ENCODE measurements around the gene C11orf97.
"Not testable (repeated sequence)": the region's sequence is repeated elsewhere in the genome, so short reads cannot be mapped to it uniquely, and the experiment has no call there.

Gene C11orf97

DNA sequence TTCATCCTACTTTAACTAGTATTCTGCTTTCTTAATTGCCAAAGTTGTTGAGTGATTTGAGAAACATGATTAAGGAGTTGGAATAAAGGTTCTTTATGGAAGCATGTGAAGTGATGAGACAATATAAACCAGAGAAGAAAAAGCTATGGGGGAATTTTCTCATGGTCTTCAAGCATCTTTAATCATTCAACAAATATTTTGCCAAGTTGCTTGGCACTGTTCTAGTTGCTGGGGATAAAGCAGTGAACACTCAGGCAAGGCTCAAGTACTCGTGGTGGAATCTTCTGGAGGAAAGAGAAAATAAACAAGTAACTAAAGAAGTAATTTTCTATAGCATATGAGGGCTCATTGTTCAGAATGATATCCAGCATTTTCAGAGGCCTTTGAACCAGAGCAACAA is 45.7 kb downstream of the C11orf97 start:
- DNase-seq (ENCODE audit: low spot score) = no peak

DNA sequence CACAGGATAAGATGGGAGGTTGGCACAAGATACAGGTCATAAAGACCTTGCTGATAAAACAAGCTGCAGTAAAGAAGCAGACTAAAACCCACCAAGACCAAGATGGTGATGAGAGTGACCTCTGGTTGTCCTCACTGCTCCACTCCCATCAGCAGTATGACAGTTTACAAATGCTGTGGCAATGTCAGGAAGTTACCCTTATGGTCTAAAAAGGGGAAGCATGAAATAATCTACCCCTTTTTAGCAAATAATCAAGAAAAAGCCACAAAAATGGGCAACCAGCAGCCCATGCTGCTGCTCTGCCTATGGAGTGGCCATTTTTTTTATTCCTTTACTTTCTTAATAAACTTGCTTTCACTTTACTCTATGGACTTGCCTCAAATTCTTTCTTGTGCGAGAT is 46.2 kb downstream of the C11orf97 start:
- no peak for DNase-seq (ENCODE audit: low spot score)

DNA sequence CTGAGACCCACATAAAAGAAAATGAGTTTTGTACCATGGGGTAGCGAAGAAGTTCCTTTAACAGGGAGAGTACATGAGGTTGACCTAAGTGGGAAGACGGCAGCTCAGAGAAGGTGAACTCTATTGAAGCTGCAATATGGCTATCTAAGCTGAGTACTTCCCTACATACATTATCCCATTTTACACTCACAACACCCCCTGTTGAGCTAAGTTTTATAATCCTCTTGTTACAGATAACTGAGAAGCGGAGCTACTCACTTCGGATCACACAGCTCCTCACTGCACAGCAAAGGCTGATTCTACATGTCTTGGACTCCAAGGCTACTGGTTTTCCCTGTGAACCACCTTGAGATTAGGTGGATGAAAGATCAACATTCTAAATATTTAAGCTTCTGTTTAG is 46.7 kb downstream of the C11orf97 start:
- DNase-seq (ENCODE audit: low spot score) = no peak

DNA sequence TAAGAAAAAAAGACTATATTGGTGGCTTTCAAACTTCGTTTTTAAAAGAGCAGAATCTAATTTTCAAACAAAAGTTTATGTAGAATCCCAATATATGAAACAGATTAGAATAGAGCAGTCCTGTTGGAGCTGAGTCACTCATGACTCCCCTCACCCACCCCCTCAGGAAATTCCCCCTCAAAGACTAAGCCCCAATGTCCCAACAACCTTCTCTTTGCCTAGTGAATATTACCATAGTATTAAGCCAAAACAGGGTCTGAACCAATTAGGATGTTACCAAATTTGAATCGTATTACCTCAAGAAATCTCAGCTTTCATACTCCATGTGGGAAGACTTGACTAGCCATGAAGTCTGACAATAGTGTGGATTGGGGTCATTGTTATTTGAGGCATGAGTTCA is 47.1 kb downstream of the C11orf97 start:
- DNase-seq (ENCODE audit: low spot score) = no peak

DNA sequence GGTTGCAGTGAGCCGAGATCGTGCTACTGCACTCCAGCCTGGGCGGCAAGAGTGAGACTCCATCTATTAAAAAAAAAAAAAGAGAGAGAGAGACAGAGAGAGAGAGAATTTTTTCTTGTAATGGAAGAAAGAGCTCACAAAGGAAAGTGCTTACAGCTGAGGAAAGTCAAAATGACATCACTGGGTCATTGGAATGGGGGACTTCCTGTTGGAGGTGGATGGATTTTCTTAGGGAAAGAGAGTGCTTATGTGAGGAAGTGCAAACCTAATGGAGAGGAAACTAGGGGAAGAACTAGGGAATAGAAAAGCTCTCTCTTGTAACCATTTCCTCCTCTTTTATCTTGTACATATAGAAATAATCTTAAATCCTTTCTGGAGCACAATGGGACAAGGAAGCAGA is 48.6 kb downstream of the C11orf97 start:
- DNase-seq (ENCODE audit: low spot score) = no peak

DNA sequence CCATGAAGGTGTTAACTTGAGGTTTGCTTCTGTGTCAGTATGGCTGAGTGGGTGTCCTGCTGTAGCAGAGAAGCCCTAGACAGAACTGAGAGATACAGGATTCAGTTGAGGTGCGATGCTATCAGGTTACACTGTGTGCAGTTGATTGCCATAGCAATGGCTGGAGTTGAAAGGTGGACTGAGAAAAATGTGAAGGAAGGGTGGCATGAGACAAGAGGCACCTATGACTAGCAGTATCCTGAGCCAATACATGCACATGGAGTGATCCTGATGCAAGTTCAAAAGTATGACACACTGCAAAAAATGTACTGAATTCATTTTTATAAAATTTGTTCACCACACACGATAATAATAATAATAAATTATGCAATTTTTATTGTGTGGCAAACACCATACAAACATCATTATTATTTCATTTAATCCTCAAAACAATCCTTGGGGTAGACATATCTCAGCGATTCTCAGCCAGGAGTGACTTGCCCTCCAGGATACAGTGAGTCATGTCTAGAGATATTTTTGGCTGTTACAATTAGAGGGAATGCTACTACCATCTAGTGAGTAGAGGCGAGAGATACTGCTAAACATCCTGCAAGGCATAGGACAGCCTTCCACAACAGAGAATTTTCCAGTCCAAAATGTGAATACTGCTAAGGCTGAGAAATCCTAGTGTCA is 51.1 kb downstream of the C11orf97 start:
- DNase-seq (ENCODE audit: low spot score) = no peak

DNA sequence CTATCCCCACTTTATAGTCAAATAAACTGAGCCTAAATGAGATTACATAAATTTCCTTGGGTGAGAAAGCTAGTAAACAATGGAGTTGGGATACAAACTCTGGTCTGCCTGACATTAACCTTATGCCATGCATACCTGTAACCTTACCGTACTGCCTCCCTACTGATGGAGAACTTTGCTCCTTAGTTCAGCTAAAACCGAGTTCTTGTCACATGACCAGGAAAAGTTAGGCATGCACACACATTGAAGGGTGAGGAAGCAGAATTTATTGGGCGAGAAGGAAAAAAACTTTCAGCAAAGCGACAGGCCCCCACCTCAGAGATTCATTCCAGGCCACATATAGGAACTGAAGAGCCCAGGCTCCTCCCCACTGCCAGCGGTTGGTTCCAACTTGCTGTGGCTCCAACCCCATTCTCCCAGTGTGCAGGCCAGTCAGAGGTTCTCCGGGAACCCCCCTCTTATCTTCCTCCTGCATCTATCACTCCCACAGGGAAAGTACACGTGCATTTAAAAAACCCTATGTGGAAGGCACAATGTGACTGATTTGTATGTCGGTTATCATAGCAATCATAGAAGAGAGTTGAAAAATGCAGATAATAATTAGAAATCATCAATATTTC is 51.7 kb downstream of the C11orf97 start:
- DNase-seq (ENCODE audit: low spot score) = no peak

DNA sequence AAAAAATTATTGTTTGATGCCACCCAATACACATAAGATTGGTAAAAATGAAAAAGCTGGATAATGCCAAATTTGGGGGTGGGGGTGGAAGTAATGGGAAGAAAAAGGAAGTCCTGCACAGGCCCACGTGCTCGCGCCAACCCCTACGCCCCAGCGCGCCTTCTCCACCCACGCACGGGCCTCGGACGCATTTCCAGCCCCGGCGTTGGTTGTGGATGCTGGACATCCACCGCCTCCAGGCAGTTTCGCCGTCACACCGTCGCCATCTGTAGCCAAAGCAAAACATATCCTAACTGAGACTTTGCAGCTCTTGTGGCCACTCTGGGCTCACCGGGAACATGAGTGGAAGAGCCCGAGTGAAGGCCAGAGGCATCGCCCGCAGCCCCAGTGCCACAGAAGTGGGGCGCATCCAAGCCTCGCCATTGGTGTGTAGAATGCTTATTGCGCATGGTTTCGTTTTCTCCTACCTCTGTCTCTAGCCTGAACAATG is 55.0 kb downstream of the C11orf97 start, which contains the start of gene PIWIL4:
TSS of gene PIWIL4 (plus strand) at position 188 of the 490 bp plus-strand sequence. CDS start at position 339, 151 bp downstream.
- DNase-seq (ENCODE audit: low spot score) = no peak

DNA sequence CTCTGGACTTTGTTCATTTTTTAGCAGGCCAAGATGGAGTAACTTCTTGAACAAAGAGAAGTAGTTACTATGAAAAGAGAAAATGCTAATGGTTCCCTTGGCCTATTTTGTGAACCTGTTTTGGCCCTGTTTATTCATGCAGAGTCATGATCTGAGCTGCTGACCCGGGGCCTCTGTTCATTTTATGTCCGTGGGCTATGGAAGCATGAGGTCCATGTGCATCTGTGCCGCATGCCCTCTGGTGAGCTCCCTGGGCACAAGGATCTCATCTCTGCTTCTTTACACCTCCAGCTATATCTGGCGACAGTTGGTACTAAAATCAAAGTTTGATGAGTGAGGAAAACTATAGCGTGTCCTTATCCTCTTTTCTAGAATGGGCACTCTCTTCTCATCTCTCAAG is 55.9 kb downstream of the C11orf97 start:
- DNase-seq (ENCODE audit: low spot score) = no peak

DNA sequence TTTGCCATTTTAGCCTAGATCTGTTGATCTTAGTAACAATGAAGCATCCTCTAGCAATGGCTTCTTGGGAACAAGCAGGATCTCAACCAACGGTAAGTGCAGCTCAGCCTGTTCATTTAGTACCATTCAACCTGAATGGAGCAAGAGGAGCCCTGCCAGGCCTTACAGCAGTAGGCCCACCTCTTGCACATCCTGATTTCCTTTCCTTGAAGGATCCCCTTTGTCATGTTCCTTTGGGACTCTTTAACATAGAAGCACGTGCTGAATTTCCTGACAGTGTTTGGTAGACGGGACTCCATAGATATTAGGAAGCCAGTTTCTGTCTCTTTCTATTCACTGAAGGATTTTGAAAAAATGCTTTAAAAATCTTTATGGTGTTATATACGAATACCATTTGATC is 56.5 kb downstream of the C11orf97 start:
- DNase-seq (ENCODE audit: low spot score) = no peak

DNA sequence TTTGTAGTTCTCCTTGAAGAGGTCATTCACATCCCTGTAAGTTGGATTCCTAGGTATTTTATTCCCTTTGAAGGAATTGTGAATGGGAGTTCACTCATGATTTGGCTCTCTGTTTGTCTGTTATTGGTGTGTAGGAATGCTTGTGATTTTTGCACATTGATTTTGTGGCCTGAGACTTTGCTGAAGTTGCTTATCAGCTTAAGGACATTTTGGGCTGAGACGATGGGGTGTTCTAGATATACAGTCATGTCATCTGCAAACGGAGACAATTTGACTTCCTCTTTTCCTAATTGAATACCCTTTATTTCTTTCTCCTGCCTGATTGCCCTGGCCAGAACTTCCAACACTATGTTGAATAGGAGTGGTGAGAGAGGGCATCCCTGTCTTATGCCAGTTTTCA is 60.7 kb downstream of the C11orf97 start:
- not testable (repeated sequence) for DNase-seq (ENCODE audit: low spot score)

DNA sequence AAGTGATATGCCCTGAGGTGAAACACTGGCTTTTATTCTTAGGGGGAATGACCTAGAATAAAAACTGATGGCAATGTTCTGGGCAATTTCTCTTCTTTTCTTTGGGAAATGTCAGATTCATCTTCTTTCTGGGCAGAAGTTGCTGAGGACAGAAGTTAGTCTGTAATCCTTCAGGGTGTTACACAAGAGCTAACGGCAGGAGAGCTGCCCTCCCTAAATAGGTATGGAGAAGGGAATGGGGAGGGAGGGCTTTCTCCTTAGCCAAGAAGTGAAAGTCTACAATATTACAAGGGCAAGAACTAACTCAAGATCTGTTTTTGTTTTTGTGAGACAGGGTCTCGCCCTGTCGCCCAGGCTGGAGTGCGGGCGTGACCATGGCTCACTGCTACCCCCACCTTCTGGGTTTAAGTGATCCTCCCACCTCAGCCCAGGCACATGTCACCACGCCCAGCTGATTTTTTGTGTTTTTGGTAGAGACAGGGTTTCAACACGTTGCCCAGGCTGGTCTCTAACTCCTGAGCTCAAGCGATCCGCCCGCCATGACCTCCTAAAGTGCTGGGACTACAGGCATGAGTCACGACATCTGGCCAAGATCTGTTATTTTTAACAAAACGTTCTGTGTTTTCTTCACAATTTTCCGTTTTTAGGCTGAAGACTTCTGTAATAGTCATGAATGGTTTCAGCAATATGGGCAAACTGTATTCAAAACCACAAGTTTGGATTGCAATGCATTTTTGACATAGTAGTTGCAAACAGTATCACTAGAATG is 62.1 kb downstream of the C11orf97 start:
- DNase-seq (ENCODE audit: low spot score) = no peak

DNA sequence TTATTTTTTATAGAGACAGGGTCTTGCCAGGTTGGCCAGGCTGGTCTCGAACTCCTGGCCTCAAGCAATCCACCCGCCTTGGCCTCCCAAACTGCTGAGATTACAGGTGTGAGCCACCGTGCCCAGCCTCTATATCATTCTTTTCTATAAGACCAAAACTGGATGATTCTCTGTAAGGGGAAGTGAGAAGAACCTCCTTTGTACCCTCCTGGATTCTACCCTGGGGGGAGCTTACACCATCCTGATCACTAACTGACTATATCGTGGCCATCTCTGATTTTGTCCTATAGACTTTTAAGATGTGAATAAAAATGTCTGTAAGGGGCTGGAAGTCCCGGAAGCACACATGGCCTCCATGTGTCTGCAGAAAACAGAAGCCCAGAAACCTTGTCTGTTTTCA is 64.0 kb downstream of the C11orf97 start:
- no peak for DNase-seq (ENCODE audit: low spot score)

DNA sequence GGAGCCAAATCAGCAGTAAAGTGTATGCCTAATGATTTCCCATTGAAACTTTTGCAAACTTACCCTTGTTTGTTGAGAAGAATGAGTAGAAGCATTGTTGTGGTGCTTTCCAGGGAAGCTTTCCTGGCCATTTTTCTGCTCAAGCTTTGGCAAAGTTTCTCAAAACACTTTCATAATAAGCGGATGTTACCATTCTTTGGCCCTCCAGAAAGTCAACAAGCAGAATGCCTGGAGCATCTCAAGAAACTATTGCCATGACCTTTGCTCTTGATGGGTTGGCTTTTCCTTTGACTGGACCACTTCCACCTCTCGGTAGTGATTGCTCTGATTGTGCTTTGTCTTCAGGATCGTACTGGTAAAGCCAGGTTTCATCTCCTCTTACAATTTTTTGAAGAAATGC is 65.6 kb downstream of the C11orf97 start:
- no peak for DNase-seq (ENCODE audit: low spot score)
